ENCODE results near the gene SNAPC3. TPM values are rescaled to one million over a fixed set of nuclear protein-coding genes. Genes with fewer than 3 reads are reported as not detected.

The SNAPC3 gene
- total RNA-seq, 1 experiment from 2014 or later = 28.0 TPM

DNA sequence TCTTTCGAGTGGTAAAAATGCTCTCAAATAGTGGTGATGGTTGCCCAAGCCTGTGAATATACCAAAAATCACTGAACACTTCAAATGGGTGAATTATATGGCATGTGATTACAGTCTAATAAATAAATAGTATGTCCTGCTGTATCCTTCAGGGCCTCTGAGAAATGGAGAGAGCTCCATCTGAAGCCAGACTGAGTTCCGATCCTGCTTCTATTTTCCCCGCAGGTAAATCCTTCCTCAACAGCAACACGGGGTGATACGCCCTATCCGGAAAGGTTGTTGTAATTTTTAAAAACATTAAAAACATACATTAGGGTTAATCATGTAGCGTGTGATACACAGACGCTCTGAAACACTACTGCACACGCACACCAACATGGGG lies 695 bp upstream of the SNAPC3 start:
- Histone ChIP-seq H4K8ac (replicated peaks; ENCODE audit: insufficient read length, low read depth, low read length) (no peak overlapping the region), H2AK5ac (ENCODE audit: insufficient read length, low read length) (no peak overlapping the region), H2BK120ac (ENCODE audit: low read depth, low read length, poor library complexity, severe bottlenecking) (no peak overlapping the region), H3K56ac (ENCODE audit: insufficient read length, low read depth, low read length) (no peak overlapping the region), H3K14ac (ENCODE audit: insufficient read depth, low read length) (peak overlapping the region; percentile 83; the same call in 1 of the 2 replicates), H3K79me1 (ENCODE audit: insufficient read depth, low read depth, low read length, poor library complexity, severe bottlenecking) (peaks cover 8% of the 10 kb centered on the region), H4K20me1 (ENCODE audit: control insufficient read depth, insufficient read depth, insufficient read length) (no peaks in the 10 kb centered on the region), H3K23ac (ENCODE audit: insufficient read length, low read depth, low read length) (no peak overlapping the region), H3K4ac (ENCODE audit: low read depth, low read length) (no peak overlapping the region), H4K5ac (ENCODE audit: insufficient read length, low read depth, low read length) (peak overlapping the region; percentile 26), H3K4me1 (ENCODE audit: insufficient read depth, low read length) (no peaks in the 10 kb centered on the region), H2BK20ac (ENCODE audit: low read depth, low read length, poor library complexity, severe bottlenecking) (no peak overlapping the region), H3K23me2 (ENCODE audit: insufficient read length, low read depth, low read length, poor library complexity, severe bottlenecking) (peaks cover 6% of the 10 kb centered on the region), H3K18ac (ENCODE audit: insufficient read length, low read depth, low read length) (peak overlapping the region; percentile 81), H3K79me2 (ENCODE audit: insufficient read depth, low read length) (peaks cover 10% of the 10 kb centered on the region; the same call in 1 of the 2 replicates), H3K9me3 (ENCODE audit: control insufficient read depth, low read depth, low read length) (no peaks in the 10 kb centered on the region), H4K91ac (ENCODE audit: insufficient read length, low read depth, low read length) (no peak overlapping the region), H2BK5ac (ENCODE audit: insufficient read length, low read length) (no peak overlapping the region), H3K9ac (ENCODE audit: extremely low read depth, insufficient read length, low read length) (peak overlapping the region; percentile 50), H3T11ph (ENCODE audit: low read length) (no peak overlapping the region), H3K4me2 (ENCODE audit: insufficient read depth, insufficient read length, low read length) (peak overlapping the region; percentile 51), H3K27ac (ENCODE audit: insufficient read length, low read depth, low read length) (peak overlapping the region; percentile 44), H2BK12ac (ENCODE audit: insufficient read length, low read depth, low read length) (no peak overlapping the region), H3K27me3 (ENCODE audit: insufficient read depth, low read length) (no peaks in the 10 kb centered on the region), H2BK15ac (ENCODE audit: low read depth, low read length) (no peak overlapping the region), H2AFZ (ENCODE audit: low read length) (peak overlapping the region; percentile 25)
- TF ChIP-seq, protein P1, sequence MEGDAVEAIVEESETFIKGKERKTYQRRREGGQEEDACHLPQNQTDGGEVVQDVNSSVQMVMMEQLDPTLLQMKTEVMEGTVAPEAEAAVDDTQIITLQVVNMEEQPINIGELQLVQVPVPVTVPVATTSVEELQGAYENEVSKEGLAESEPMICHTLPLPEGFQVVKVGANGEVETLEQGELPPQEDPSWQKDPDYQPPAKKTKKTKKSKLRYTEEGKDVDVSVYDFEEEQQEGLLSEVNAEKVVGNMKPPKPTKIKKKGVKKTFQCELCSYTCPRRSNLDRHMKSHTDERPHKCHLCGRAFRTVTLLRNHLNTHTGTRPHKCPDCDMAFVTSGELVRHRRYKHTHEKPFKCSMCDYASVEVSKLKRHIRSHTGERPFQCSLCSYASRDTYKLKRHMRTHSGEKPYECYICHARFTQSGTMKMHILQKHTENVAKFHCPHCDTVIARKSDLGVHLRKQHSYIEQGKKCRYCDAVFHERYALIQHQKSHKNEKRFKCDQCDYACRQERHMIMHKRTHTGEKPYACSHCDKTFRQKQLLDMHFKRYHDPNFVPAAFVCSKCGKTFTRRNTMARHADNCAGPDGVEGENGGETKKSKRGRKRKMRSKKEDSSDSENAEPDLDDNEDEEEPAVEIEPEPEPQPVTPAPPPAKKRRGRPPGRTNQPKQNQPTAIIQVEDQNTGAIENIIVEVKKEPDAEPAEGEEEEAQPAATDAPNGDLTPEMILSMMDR (conservative IDR thresholded peaks at IDR 0.05) = no peak
- H3K4me3 Mint-ChIP-seq = peak overlapping the region; percentile 94 to 97
- peaks cover 20 to 27% (median 25%) of the 10 kb centered on the region in 3 experiments for H3K36me3 Mint-ChIP-seq (ENCODE audit: insufficient read depth in 1 of 3, low read depth in 3 of 3)
- H3K27ac Mint-ChIP-seq = peak overlapping the region; percentile 96 to 98 (median 98)
- H3K4me1 Mint-ChIP-seq = peaks cover 24 to 29% of the 10 kb centered on the region in 2 experiments
- no peak for DNase-seq
- peaks cover 0 to 4% of the 10 kb centered on the region in 2 experiments; a peak in 2 of 5 replicates for H3K9me3 Mint-ChIP-seq
- H3K27me3 Mint-ChIP-seq (ENCODE audit: low read depth) = no peaks in the 10 kb centered on the region
- WGBS (ENCODE audit: extremely low coverage, insufficient read length, low lambda C conversion rate) = no CpG with 5 or more reads among the region's 9 CpGs

Data from H9 (cell line).